D721Med (cell line): ENCODE measurements around the gene PNPLA1.

Source experiments
- DNase-seq: peaks from one replicate; pipeline ENCODE4 v3.0.0; 2011; ENCODE audit warnings: low spot score; ENCODE audit not compliant: insufficient read length
- FAIRE-seq: peaks from 2 replicates; lab custom pipeline; 2011; peaks lifted over from hg19 to GRCh38; lab: Jason Lieb, UNC
- CTCF ChIP-seq: IDR thresholded peaks from 2 replicates; pipeline ENCODE4 v1.5.1; 2012; ENCODE audit warnings: mild to moderate bottlenecking, control low read depth; ENCODE audit not compliant: insufficient read depth; ENCODE audit errors: missing control alignments

Gene PNPLA1

GRCh38 chr6:36340306-36340617 lies 70.4 kb downstream of the PNPLA1 start:
- no peak for TF ChIP-seq CTCF
- FAIRE-seq, result no peak
- no peak for DNase-seq

- FAIRE-seq, result no peak
- peak; percentile 88 for TF ChIP-seq CTCF
- DNase-seq, result peak; percentile 53
Observed at GRCh38 chr6:36340618-36341454, 71.0 kb downstream of the PNPLA1 start.

- TF ChIP-seq CTCF, result no peak
- no peak for FAIRE-seq
- DNase-seq, result no peak
Observed at GRCh38 chr6:36343109-36343680, 73.3 kb downstream of the PNPLA1 start.

GRCh38 chr6:36345681-36346466 lies 76.0 kb downstream of the PNPLA1 start:
- FAIRE-seq (no peak), DNase-seq (no peak)
- no peak for TF ChIP-seq CTCF

GRCh38 chr6:36346486-36347273 lies 76.8 kb downstream of the PNPLA1 start:
- TF ChIP-seq CTCF, result no peak
- FAIRE-seq, result no peak

GRCh38 chr6:36347621-36348020 lies 77.8 kb downstream of the PNPLA1 start:
- FAIRE-seq, result no peak
- no peak for TF ChIP-seq CTCF
- DNase-seq, result no peak

More at GRCh38 chr6:36346486-36347273, 76.8 kb downstream of the PNPLA1 start:
- no peak for DNase-seq
